Transverse colon (tissue), 4 donors: ENCODE results near the gene MPDZ. TPM values are rescaled to one million over a fixed set of nuclear protein-coding genes. Genes with fewer than 3 reads are reported as not detected.
A peak's percentile ranks its signal among the peaks of the same experiment; 100 is the strongest.

Source experiments
- DNase-seq: peaks from one replicate; pipeline ENCODE4 v3.0.0-alpha.2; 2019
- H3K27ac ChIP-seq, 4 donors: fragments of 200-600 bp; sonication (generic); 2 replicates each; pipeline ENCODE4 v1.5.1; 2016 to 2018; ENCODE audit warnings: inconsistent platforms in 4 of 4
- H3K27me3 ChIP-seq: fragments of 200-600 bp; sonication (generic); 2 replicates; pipeline ENCODE4 v1.5.1; 2017; ENCODE audit warnings: inconsistent platforms
- H3K36me3 ChIP-seq, 4 donors: fragments of 200-600 bp; sonication (generic); 2 replicates each; pipeline ENCODE4 v1.5.1; 2017 to 2019; ENCODE audit warnings: inconsistent platforms in 4 of 4
- H3K4me1 ChIP-seq, 4 donors: fragments of 200-600 bp; sonication (generic); 2 replicates each; pipeline ENCODE4 v1.5.1; 2017 to 2020; ENCODE audit warnings: inconsistent platforms in 4 of 4
- H3K4me3 ChIP-seq, 4 donors: fragments of 200-600 bp; sonication (generic); 1 replicate in 1 of 4; 2 replicates in 3 of 4; pipeline versions ENCODE4 v1.5.1 to v1.6.1; 2017 to 2019; ENCODE audit warnings: inconsistent platforms in 4 of 4
- H3K9me3 ChIP-seq, 2 donors: fragments of 200-600 bp; sonication (generic); 2 replicates each; pipeline ENCODE4 v1.5.1; 2017 to 2019; ENCODE audit warnings: inconsistent platforms in 2 of 2
- EP300 ChIP-seq: sonication (generic); formaldehyde crosslinking; IDR thresholded peaks from one replicate; pipeline ENCODE4 v1.6.1; 2017; ENCODE audit warnings: antibody characterized with exemption, low read depth
- POLR2A ChIP-seq: fragments of 450-650 bp; IDR thresholded peaks from one replicate; pipeline ENCODE4 v1.6.1; 2016; ENCODE audit warnings: antibody characterized with exemption, mild to moderate bottlenecking, moderate library complexity
- POLR2AphosphoS5 ChIP-seq, 3 donors: sonication (generic); formaldehyde crosslinking; IDR thresholded peaks; one replicate each; pipeline ENCODE4 v1.6.1; 2016; ENCODE audit warnings: antibody characterized with exemption in 3 of 3
- WGBS, 2 donors: methylation state at CpG; one replicate each; pipeline ENCODE4 v1.1.5; 2018; ENCODE audit warnings: low coverage in 1 of 2; 5-methylcytosine and 5-hydroxymethylcytosine counted together
- in situ Hi-C, 4 donors: fragments of 200-750 bp; cut with MboI; loops; one replicate each; pipeline versions ENCODE4 v1.15.0 to v1.15.1; 2017; ENCODE audit warnings: low sequenced_read_pairs in 3 of 4, low pct_ligation_motif_present in 1 of 4, low pct_unique_long_range_greater_than_20kb in 1 of 4
- intact Hi-C: fragments of 100-400 bp; cut with DNase I; formaldehyde crosslinking; loops from one replicate; pipeline ENCODE4 v1.15.1; 2023; ENCODE audit warnings: low total_unique reads
- total RNA-seq, 4 donors: library from RNA; depleted of rRNA; stranded (reverse); fragments of >200 nt; gene quantifications; one replicate each; pipeline ENCODE4 v1.1.0, GENCODE V29; 2016
- TF ChIP-seq, protein P1 (sequence below), 5 experiments: fragments of 200-600 bp in 3 of 5; fragments of 450-650 bp in 2 of 5; sonication (generic) in 3 of 5; IDR thresholded peaks; 1 replicate in 2 of 5; 2 replicates in 3 of 5; pipeline ENCODE4 v1.5.1; 2016 to 2017; ENCODE audit warnings: antibody characterized with exemption in 5 of 5, inconsistent platforms in 3 of 5, mild to moderate bottlenecking in 2 of 5, moderate library complexity in 1 of 5

The MPDZ gene
- total RNA-seq, 4 donors from 2014 or later = 9.7 to 62.1 (median 14.5) TPM

- Histone ChIP-seq H3K4me3 (no peak overlapping the region), H3K4me1 (no peaks in the 10 kb centered on the region), H3K27ac (no peak overlapping the region), H3K9me3 (no peaks in the 10 kb centered on the region), H3K36me3 (no peaks in the 10 kb centered on the region), H3K27me3 (no peaks in the 10 kb centered on the region)
- intact Hi-C loops = no loop called here
- in situ Hi-C loops = no loop called here
- DNase-seq = no peak
- TF ChIP-seq POLR2A (no peak), POLR2AphosphoS5 (IDR thresholded peaks at IDR 0.05) (no peak), EP300 (no peak)
- TF ChIP-seq, protein P1, sequence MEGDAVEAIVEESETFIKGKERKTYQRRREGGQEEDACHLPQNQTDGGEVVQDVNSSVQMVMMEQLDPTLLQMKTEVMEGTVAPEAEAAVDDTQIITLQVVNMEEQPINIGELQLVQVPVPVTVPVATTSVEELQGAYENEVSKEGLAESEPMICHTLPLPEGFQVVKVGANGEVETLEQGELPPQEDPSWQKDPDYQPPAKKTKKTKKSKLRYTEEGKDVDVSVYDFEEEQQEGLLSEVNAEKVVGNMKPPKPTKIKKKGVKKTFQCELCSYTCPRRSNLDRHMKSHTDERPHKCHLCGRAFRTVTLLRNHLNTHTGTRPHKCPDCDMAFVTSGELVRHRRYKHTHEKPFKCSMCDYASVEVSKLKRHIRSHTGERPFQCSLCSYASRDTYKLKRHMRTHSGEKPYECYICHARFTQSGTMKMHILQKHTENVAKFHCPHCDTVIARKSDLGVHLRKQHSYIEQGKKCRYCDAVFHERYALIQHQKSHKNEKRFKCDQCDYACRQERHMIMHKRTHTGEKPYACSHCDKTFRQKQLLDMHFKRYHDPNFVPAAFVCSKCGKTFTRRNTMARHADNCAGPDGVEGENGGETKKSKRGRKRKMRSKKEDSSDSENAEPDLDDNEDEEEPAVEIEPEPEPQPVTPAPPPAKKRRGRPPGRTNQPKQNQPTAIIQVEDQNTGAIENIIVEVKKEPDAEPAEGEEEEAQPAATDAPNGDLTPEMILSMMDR (IDR thresholded peaks at IDR 0.05) = no peak
- 88 to 100% methylated on average over 2 of the region's 2 CpGs for WGBS, 2 donors
These were observed 65.5 kb downstream of the MPDZ start for GRCh38 chr9:13213998-13214397.

- no peaks in the 10 kb centered on the region for H3K9me3 ChIP-seq
- H3K4me3 ChIP-seq = no peak overlapping the region
- WGBS, 2 donors = 83 to 85% methylated on average over 1 of the region's 1 CpG
- H3K36me3 ChIP-seq = no peaks in the 10 kb centered on the region
- intact Hi-C loops = no loop called here
- H3K27me3 ChIP-seq = no peaks in the 10 kb centered on the region
- TF ChIP-seq, protein P1 (IDR thresholded peaks at IDR 0.05) = peak in 1 of 5 experiments; percentile 9
- TF ChIP-seq POLR2AphosphoS5 (IDR thresholded peaks at IDR 0.05) = no peak
- H3K4me1 ChIP-seq = no peaks in the 10 kb centered on the region
- in situ Hi-C loops = no loop called here
- H3K27ac ChIP-seq = no peak overlapping the region
- no peak for DNase-seq
These were observed 66.2 kb downstream of the MPDZ start for GRCh38 chr9:13213337-13213736.

DNA sequence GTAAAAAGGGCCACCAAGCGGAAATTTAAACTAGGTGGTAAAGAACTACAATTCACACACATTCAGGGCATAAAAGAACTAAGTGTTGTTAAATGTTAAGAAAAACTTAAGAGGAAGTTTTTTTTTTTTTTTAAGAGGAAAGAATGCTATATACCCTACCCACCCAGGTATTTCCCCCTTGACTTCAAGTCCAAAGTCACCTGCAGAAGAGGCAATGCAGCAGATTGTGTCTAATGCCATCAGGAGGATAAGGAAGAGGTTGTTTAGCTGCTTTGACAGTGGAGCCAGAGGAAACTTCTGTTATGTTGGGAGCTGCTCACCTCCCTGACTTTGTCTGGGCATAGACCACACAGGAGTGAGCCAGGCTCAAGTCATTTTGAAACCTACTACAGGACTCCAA lies 69.2 kb downstream of the MPDZ start:
- Histone ChIP-seq H3K4me1 (no peaks in the 10 kb centered on the region), H3K9me3 (no peaks in the 10 kb centered on the region), H3K27ac (no peak overlapping the region), H3K36me3 (no peaks in the 10 kb centered on the region), H3K27me3 (no peaks in the 10 kb centered on the region), H3K4me3 (no peak overlapping the region)
- intact Hi-C loops = no loop called here
- DNase-seq = no peak
- 73 to 89% methylated on average over 1 of the region's 1 CpG for WGBS, 2 donors
- no peak for TF ChIP-seq POLR2AphosphoS5 (IDR thresholded peaks at IDR 0.05)
- no peak for TF ChIP-seq POLR2A
- TF ChIP-seq, protein P1 (IDR thresholded peaks at IDR 0.05) = no peak
- TF ChIP-seq EP300 = no peak
- in situ Hi-C loops = no loop called here

- no peak for DNase-seq
- in situ Hi-C loops = no loop called here
- intact Hi-C loops = no loop called here
- no peak overlapping the region for H3K4me3 ChIP-seq
- no peak for TF ChIP-seq POLR2A
- no peak for TF ChIP-seq EP300
- no peak for TF ChIP-seq POLR2AphosphoS5 (IDR thresholded peaks at IDR 0.05)
- TF ChIP-seq, protein P1 (IDR thresholded peaks at IDR 0.05) = no peak
- no peaks in the 10 kb centered on the region for H3K9me3 ChIP-seq
- whole genome bisulfite sequencing, 2 donors = 66 to 80% methylated on average over 3 of the region's 3 CpGs
- H3K4me1 ChIP-seq = no peaks in the 10 kb centered on the region
- H3K27me3 ChIP-seq = no peaks in the 10 kb centered on the region
- H3K36me3 ChIP-seq = no peaks in the 10 kb centered on the region
- no peak overlapping the region for H3K27ac ChIP-seq
These were observed 70.0 kb downstream of the MPDZ start for GRCh38 chr9:13209498-13209897.
